ENCODE results near the gene GGN. TPM values are rescaled to one million over a fixed set of nuclear protein-coding genes. Genes with fewer than 3 reads are reported as not detected.

The GGN gene
- total and polyA plus RNA-seq, 7 donors: 0.28 TPM; not detected in 6

- intact Hi-C loops (cut with DNase I): loop anchor here (1.0 to 5.0 kb wide), 3 partner anchors 214 to 527 kb away; partner anchors contain the start of genes EIF3K, MAP4K1, MRPS12 and SARS2
- 0 to 1% methylated on average over 82 of the region's 82 CpGs for whole genome bisulfite sequencing, 2 donors
These were observed 15.3 kb upstream of the GGN start, which contains the start of gene FAM98C for GRCh38 chr19:38402967-38403674. FAM98C (plus strand) TSS chr19:38403093; CDS start chr19:38403154, 61 bp downstream.

DNA sequence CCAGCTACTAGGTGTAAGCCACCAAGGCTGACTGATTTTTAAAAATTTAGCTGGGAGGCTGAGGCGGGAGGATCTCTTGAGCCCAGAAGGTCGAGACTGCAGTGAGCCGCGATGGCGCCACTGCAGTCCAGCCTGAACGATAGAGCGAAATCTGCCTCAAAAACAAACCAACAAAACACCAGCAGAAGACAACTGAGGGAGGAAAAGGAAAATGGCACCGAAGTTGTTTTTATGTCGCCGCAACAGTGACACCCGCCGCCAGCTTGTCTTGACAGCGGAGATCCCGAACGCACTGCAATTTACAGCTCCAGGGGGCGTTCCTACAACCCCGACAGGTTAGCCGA, 14.8 kb upstream of the GGN start:
- Histone ChIP-seq H3K9me3 (no peaks in the 10 kb centered on the region), H3K27ac (peak overlapping the region in 3 of 4 donors; percentile 24 to 87 (median 58)), H3K4me1 (peaks cover 0 to 15% (median 7%) of the 10 kb centered on the region in 4 donors), H3K4me3 (peak overlapping the region; percentile 64 to 98 (median 76)), H3K36me3 (peaks cover 0 to 15% (median 8%) of the 10 kb centered on the region in 4 donors), H3K27me3 (peaks cover 14 to 36% (median 34%) of the 10 kb centered on the region in 3 donors)
- WGBS, 2 donors: 3 to 4% methylated on average over 18 of the region's 18 CpGs
- no peak for DNase-seq
- TF ChIP-seq, protein P1, sequence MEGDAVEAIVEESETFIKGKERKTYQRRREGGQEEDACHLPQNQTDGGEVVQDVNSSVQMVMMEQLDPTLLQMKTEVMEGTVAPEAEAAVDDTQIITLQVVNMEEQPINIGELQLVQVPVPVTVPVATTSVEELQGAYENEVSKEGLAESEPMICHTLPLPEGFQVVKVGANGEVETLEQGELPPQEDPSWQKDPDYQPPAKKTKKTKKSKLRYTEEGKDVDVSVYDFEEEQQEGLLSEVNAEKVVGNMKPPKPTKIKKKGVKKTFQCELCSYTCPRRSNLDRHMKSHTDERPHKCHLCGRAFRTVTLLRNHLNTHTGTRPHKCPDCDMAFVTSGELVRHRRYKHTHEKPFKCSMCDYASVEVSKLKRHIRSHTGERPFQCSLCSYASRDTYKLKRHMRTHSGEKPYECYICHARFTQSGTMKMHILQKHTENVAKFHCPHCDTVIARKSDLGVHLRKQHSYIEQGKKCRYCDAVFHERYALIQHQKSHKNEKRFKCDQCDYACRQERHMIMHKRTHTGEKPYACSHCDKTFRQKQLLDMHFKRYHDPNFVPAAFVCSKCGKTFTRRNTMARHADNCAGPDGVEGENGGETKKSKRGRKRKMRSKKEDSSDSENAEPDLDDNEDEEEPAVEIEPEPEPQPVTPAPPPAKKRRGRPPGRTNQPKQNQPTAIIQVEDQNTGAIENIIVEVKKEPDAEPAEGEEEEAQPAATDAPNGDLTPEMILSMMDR (IDR thresholded peaks at IDR 0.05): no peak
- TF ChIP-seq POLR2A (IDR thresholded peaks at IDR 0.05): no peak
- TF ChIP-seq EP300 (IDR thresholded peaks at IDR 0.05): no peak
- TF ChIP-seq POLR2AphosphoS5 (IDR thresholded peaks at IDR 0.05): no peak
- intact Hi-C loops (cut with DNase I): loop anchor here (5.0 kb wide), 1 partner anchor 215 kb away; the partner anchor contains the start of genes EIF3K and MAP4K1

More at GRCh38 chr19:38402967-38403674, 15.3 kb upstream of the GGN start, which contains the start of gene FAM98C:
- H3K27me3 ChIP-seq: peaks cover 13 to 31% (median 29%) of the 10 kb centered on the region in 3 donors
- H3K9me3 ChIP-seq: no peaks in the 10 kb centered on the region
- peaks cover 0 to 21% (median 8%) of the 10 kb centered on the region in 4 donors for H3K36me3 ChIP-seq
- H3K4me3 ChIP-seq: peak within 1 kb of the TSS; percentile 64 to 98 (median 76)
- H3K27ac ChIP-seq: peak within 1 kb of the TSS; percentile 79 to 88 (median 84)
- TF ChIP-seq, protein P1 (IDR thresholded peaks at IDR 0.05): peak; percentile 92 to 96 (median 94)
- TF ChIP-seq POLR2AphosphoS5 (IDR thresholded peaks at IDR 0.05) (peak; percentile 13 to 57 (median 40)), POLR2A (IDR thresholded peaks at IDR 0.05) (no peak), EP300 (IDR thresholded peaks at IDR 0.05) (no peak)
- DNase-seq: peak; percentile 98
- H3K4me1 ChIP-seq: peaks cover 0 to 15% (median 7%) of the 10 kb centered on the region in 4 donors

DNA sequence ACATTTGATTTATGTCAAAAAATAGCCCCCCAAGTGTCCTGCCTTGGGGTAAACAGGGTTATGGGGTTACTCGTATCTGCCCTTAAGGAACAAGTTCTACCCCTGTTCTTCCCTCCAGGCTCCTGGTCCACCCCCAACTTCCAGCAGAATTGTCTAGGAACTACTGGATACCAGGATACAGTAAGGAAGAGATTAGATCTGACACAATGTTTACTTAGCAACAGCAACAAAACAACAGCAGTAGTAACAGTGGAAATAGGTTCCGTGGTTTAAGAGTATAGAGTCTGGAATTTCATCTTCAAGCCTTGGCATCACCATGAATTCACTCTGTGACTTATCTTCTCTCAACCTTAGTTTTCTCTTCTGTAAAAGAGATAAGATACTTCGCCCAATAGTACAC, 13.3 kb upstream of the GGN start:
- TF ChIP-seq, protein P1 (IDR thresholded peaks at IDR 0.05): no peak
- TF ChIP-seq POLR2A (IDR thresholded peaks at IDR 0.05) (no peak), POLR2AphosphoS5 (IDR thresholded peaks at IDR 0.05) (no peak), EP300 (IDR thresholded peaks at IDR 0.05) (no peak)
- intact Hi-C loops (cut with DNase I): loop anchor here (5.0 kb wide), 1 partner anchor 216 kb away; the partner anchor contains the start of genes EIF3K and MAP4K1
- Histone ChIP-seq H3K4me1 (peaks cover 0 to 15% (median 7%) of the 10 kb centered on the region in 4 donors), H3K4me3 (no peak overlapping the region), H3K36me3 (peaks cover 0 to under 1% (median 0%) of the 10 kb centered on the region in 4 donors), H3K27ac (no peak overlapping the region), H3K9me3 (no peaks in the 10 kb centered on the region), H3K27me3 (peaks cover 14 to 51% (median 43%) of the 10 kb centered on the region in 3 donors)
- 49 to 75% methylated on average over 3 of the region's 3 CpGs for WGBS, 2 donors
- DNase-seq: no peak

GRCh38 chr19:38400361-38400760, 12.5 kb upstream of the GGN start:
- TF ChIP-seq, protein P1 (IDR thresholded peaks at IDR 0.05): no peak
- peaks cover 0 to 15% (median 7%) of the 10 kb centered on the region in 4 donors for H3K4me1 ChIP-seq
- no peaks in the 10 kb centered on the region for H3K9me3 ChIP-seq
- intact Hi-C loops (cut with DNase I): loop anchor here (5.0 kb wide), 1 partner anchor 217 kb away; the partner anchor contains the start of genes EIF3K and MAP4K1
- peaks cover 21 to 59% (median 49%) of the 10 kb centered on the region in 3 donors for H3K27me3 ChIP-seq
- no peak for DNase-seq
- no peak overlapping the region for H3K4me3 ChIP-seq
- no peak overlapping the region for H3K27ac ChIP-seq
- no peaks in the 10 kb centered on the region for H3K36me3 ChIP-seq
- WGBS, 2 donors: 86 to 89% methylated on average over 5 of the region's 5 CpGs

All from sigmoid colon (tissue), 7 donors.